CD4-positive, alpha-beta T cell (primary cell): ENCODE results near the gene DDX24. TPM values are rescaled to one million over a fixed set of nuclear protein-coding genes. Genes with fewer than 3 reads are reported as not detected.

Experiments used
- ATAC-seq: fragments of 200-7000 bp; cut with Tn5 transposase; one replicate; pipeline ENCODE4 v1.10.0; 2022; ENCODE audit warnings: mild to moderate bottlenecking; ENCODE audit not compliant: poor library complexity
- CTCF ChIA-PET: fragments of 350-600 bp; sonication (Branson Sonifier 250); formaldehyde crosslinking; loops from one replicate; lab custom pipeline; 2021; ENCODE audit warnings: antibody characterized with exemption, inconsistent platforms; lab: Charles Lee
- POLR2A ChIA-PET: fragments of 350-600 bp; sonication (Branson Sonifier 250); formaldehyde crosslinking; loops from one replicate; lab custom pipeline; 2021; ENCODE audit warnings: antibody characterized with exemption, inconsistent platforms; lab: Charles Lee
- DNase-seq, 14 experiments: peaks; one replicate each; pipeline ENCODE4 v3.0.0-alpha.2; 2013 to 2020; ENCODE audit warnings: mixed read lengths in 2 of 14
- H3K27ac ChIP-seq, 2 donors: one replicate each; pipeline versions ENCODE4 v1.5.1 to v1.7.0; 2013; ENCODE audit warnings: low read length in 2 of 2, low read depth in 1 of 2, mild to moderate bottlenecking in 1 of 2
- H3K27me3 ChIP-seq, 2 experiments: 1 replicate in 1 of 2; 2 replicates in 1 of 2; pipeline versions ENCODE4 v1.6.1 to v1.7.0; 2013; ENCODE audit warnings: low read length in 2 of 2, control low read depth in 1 of 2, mild to moderate bottlenecking in 1 of 2, moderate library complexity in 1 of 2; ENCODE audit not compliant: insufficient read depth in 2 of 2, control insufficient read depth in 1 of 2
- H3K36me3 ChIP-seq: one replicate; pipeline ENCODE4 v1.6.1; 2013; ENCODE audit warnings: low read length, control low read depth; ENCODE audit not compliant: insufficient read depth
- H3K4me1 ChIP-seq: one replicate; pipeline ENCODE4 v1.6.1; 2013; ENCODE audit warnings: low read length, control low read depth; ENCODE audit not compliant: insufficient read depth
- H3K4me3 ChIP-seq: one replicate; pipeline ENCODE4 v1.5.1; 2013; ENCODE audit warnings: mild to moderate bottlenecking, low read length, moderate library complexity
- H3K9me3 ChIP-seq, 2 experiments: 1 replicate in 1 of 2; 2 replicates in 1 of 2; pipeline versions ENCODE4 v1.6.1 to v1.7.0; 2013; ENCODE audit warnings: low read length in 2 of 2, mild to moderate bottlenecking in 2 of 2, control low read depth in 1 of 2, moderate library complexity in 1 of 2; ENCODE audit not compliant: control insufficient read depth in 1 of 2, insufficient read depth in 1 of 2
- H3K27ac Mint-ChIP-seq: one replicate; pipeline ENCODE4 v1.8.0; 2020; ENCODE audit warnings: mixed read lengths
- H3K27me3 Mint-ChIP-seq: one replicate; pipeline ENCODE4 v1.8.0; 2021; ENCODE audit warnings: mixed read lengths
- H3K36me3 Mint-ChIP-seq: one replicate; pipeline ENCODE4 v1.8.0; 2021; ENCODE audit warnings: low read depth, mixed read lengths
- H3K4me1 Mint-ChIP-seq: one replicate; pipeline ENCODE4 v1.8.0; 2021; ENCODE audit warnings: low read depth, mixed read lengths
- H3K4me3 Mint-ChIP-seq: one replicate; pipeline ENCODE4 v1.8.0; 2020; ENCODE audit warnings: mild to moderate bottlenecking, mixed read lengths
- H3K9me3 Mint-ChIP-seq: one replicate; pipeline ENCODE4 v1.8.0; 2020; ENCODE audit warnings: mixed read lengths
- intact Hi-C, 2 experiments: fragments of 100-400 bp; cut with DNase I in 1 of 2; cut with micrococcal nuclease in 1 of 2; formaldehyde crosslinking; loops; one replicate each; pipeline versions ENCODE4 v1.15.1 to v1.9.0; 2023 to 2025; cut with DNase I, micrococcal nuclease
- total RNA-seq, 174 experiments: library from RNA in 2 of 174; stranded (reverse) in 2 of 174; gene quantifications; one replicate each; pipeline ENCODE4 v1.2.3 and lab custom pipeline; 2021 to 2026
- TF ChIP-seq, protein P1 (sequence below): fragments of 200-600 bp; IDR thresholded peaks from one replicate; pipeline ENCODE4 v1.8.0; 2022; ENCODE audit warnings: antibody characterized with exemption, mild to moderate bottlenecking

DDX24 gene
- total RNA-seq, 2 experiments from 2014 or later = 678 to 711 TPM

DNA sequence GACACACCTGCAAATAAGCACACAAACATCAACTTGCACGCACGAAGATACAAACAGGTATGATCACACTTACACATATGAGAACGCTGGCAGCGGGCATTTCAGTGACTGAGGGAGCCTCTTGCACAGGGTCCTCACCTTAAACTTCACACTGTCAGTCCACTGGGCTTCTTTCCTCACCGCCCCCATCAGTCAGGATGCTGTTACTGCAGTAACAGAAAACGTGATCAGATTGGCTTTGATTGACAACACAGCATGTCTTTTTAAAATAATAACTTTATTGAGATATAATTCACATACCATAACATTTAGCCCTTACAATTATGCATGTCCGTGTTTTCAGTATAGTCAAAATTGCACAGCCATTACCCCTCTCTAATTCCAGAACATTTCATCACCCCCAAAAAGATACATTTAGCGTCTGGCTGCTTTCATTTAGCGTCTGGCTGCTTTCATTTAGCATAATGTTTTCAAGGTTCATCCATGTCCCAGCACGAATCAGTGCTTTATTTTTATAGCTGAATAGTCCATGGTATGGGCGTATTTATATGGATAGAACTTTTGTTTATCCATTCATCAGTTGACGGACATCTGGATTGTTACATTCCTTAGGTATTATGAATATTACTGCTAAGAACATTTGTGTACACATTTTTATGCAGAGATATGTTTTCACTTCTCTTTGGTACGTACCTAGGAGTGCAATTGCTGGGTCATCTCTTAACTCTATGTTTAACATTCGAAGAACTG, 75.5 kb downstream of the DDX24 start:
- no peaks in the 10 kb centered on the region for H3K9me3 Mint-ChIP-seq
- H3K27me3 Mint-ChIP-seq = peaks cover 18% of the 10 kb centered on the region
- ChIA-PET POLR2A (interaction anchor here (1.0 kb wide), 1 partner anchor 66 kb away, joined by 4 read pairs; no protein-coding TSS in a partner anchor), CTCF (interaction anchor here (1.5 kb wide), 1 partner anchor 66 kb away, joined by 9 read pairs; no protein-coding TSS in a partner anchor)
- no peak overlapping the region for H3K27ac Mint-ChIP-seq
- TF ChIP-seq, protein P1, sequence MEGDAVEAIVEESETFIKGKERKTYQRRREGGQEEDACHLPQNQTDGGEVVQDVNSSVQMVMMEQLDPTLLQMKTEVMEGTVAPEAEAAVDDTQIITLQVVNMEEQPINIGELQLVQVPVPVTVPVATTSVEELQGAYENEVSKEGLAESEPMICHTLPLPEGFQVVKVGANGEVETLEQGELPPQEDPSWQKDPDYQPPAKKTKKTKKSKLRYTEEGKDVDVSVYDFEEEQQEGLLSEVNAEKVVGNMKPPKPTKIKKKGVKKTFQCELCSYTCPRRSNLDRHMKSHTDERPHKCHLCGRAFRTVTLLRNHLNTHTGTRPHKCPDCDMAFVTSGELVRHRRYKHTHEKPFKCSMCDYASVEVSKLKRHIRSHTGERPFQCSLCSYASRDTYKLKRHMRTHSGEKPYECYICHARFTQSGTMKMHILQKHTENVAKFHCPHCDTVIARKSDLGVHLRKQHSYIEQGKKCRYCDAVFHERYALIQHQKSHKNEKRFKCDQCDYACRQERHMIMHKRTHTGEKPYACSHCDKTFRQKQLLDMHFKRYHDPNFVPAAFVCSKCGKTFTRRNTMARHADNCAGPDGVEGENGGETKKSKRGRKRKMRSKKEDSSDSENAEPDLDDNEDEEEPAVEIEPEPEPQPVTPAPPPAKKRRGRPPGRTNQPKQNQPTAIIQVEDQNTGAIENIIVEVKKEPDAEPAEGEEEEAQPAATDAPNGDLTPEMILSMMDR = no peak
- Histone ChIP-seq H3K4me3 (no peak overlapping the region), H3K27ac (no peak overlapping the region), H3K36me3 (no peaks in the 10 kb centered on the region), H3K27me3 (peaks cover 0 to 4% of the 10 kb centered on the region in 2 experiments), H3K4me1 (peaks cover 37% of the 10 kb centered on the region), H3K9me3 (no peaks in the 10 kb centered on the region)
- peaks cover 32% of the 10 kb centered on the region for H3K4me1 Mint-ChIP-seq
- DNase-seq (peak in 4 of 14 experiments; percentile 16 to 46 (median 36)), ATAC-seq (peak; percentile 52)
- H3K36me3 Mint-ChIP-seq = no peaks in the 10 kb centered on the region
- no peak overlapping the region for H3K4me3 Mint-ChIP-seq
- intact Hi-C loops = loop anchor here in 1 of 2 experiments (10.0 kb wide), 1 partner anchor 351 kb away; no protein-coding TSS in a partner anchor

DNA sequence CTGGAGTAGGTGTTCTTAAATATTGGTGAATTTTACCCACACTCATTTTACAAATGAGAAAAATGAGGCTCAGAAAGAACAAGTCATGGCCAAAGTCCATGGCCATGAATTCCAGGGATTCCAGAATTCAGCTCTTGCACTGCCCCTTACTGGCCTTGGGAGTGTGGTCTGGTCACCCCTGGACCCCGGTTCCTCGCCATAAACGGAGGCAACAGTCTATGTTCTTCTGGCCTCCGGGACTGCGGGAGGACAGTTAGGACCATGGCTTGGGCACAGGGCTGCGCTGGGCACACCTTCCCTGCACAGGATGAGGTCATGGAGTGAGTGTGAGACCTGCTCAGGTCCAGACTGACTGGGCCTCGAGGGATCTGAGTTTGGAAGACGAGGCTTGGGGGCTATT, 77.0 kb downstream of the DDX24 start:
- ATAC-seq (no peak), DNase-seq (no peak)
- no peaks in the 10 kb centered on the region for H3K36me3 ChIP-seq
- H3K27ac ChIP-seq = no peak overlapping the region
- intact Hi-C loops = loop anchor here in 1 of 2 experiments (10.0 kb wide), 1 partner anchor 349 kb away; no protein-coding TSS in a partner anchor
- H3K4me1 ChIP-seq = peaks cover 26% of the 10 kb centered on the region
- Mint-ChIP-seq H3K4me1 (peaks cover 20% of the 10 kb centered on the region), H3K27ac (no peak overlapping the region), H3K4me3 (no peak overlapping the region), H3K36me3 (no peaks in the 10 kb centered on the region), H3K27me3 (peaks cover 18% of the 10 kb centered on the region), H3K9me3 (no peaks in the 10 kb centered on the region)
- ChIA-PET POLR2A (interaction anchor here (0.9 to 1.2 kb wide), 2 partner anchors 26 to 64 kb away, joined by 3 to 5 read pairs; no protein-coding TSS in a partner anchor), CTCF (interaction anchor here (1.5 kb wide), 1 partner anchor 64 kb away, joined by 9 read pairs; no protein-coding TSS in a partner anchor)
- H3K4me3 ChIP-seq = no peak overlapping the region
- peaks cover 0 to 4% of the 10 kb centered on the region in 2 experiments for H3K27me3 ChIP-seq
- H3K9me3 ChIP-seq = no peaks in the 10 kb centered on the region
- TF ChIP-seq, protein P1 = no peak

DNA sequence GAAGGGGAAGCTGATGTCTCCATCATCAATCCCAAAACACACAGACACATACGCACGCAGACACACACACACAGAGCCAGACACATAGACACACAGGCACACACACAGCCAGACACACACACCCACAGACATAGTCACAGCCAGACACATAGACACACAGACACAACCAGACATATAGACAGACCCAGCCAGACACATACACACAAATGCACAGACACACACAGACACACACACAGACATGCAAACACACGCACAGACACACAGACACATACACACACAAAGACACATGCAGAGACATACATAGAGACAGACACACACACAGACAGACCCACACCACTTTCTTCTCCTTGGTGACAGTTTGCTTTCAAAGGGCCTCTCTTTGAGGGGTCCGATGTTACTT, 77.6 kb downstream of the DDX24 start:
- Histone ChIP-seq H3K27ac (no peak overlapping the region), H3K9me3 (no peaks in the 10 kb centered on the region), H3K4me1 (peaks cover 20% of the 10 kb centered on the region), H3K4me3 (no peak overlapping the region), H3K27me3 (peaks cover 0 to 4% of the 10 kb centered on the region in 2 experiments), H3K36me3 (no peaks in the 10 kb centered on the region)
- Mint-ChIP-seq H3K27me3 (peaks cover 18% of the 10 kb centered on the region), H3K4me3 (no peak overlapping the region), H3K4me1 (peaks cover 18% of the 10 kb centered on the region), H3K36me3 (no peaks in the 10 kb centered on the region), H3K9me3 (no peaks in the 10 kb centered on the region), H3K27ac (no peak overlapping the region)
- TF ChIP-seq, protein P1 = no peak
- POLR2A ChIA-PET = interaction anchor here (0.9 to 1.2 kb wide), 2 partner anchors 25 to 64 kb away, joined by 3 to 5 read pairs; no protein-coding TSS in a partner anchor
- CTCF ChIA-PET = no interaction called here
- intact Hi-C loops = loop anchor here in 1 of 2 experiments (10.0 kb wide), 1 partner anchor 349 kb away; no protein-coding TSS in a partner anchor
- DNase-seq (no peak), ATAC-seq (no peak)
